ENCODE results near the gene RNF34. TPM values are rescaled to one million over a fixed set of nuclear protein-coding genes. Genes with fewer than 3 reads are reported as not detected.

Gene RNF34
- total RNA-seq, 1 experiment from 2014 or later, result 79.5 TPM

GRCh38 chr12:121453629-121454028, 53.7 kb downstream of the RNF34 start:
- Mint-ChIP-seq H3K4me1 (ENCODE audit: low read depth, unreplicated experiment) (no peaks in the 10 kb centered on the region), H3K27me3 (ENCODE audit: unreplicated experiment) (no peaks in the 10 kb centered on the region), H3K9me3 (ENCODE audit: low read depth, unreplicated experiment) (no peaks in the 10 kb centered on the region), H3K36me3 (ENCODE audit: insufficient read depth, unreplicated experiment) (no peaks in the 10 kb centered on the region), H3K27ac (ENCODE audit: unreplicated experiment) (no peak overlapping the region), H3K4me3 (ENCODE audit: low read depth, unreplicated experiment) (no peak overlapping the region)
- CTCF ChIA-PET, result interaction anchor here (0.6 kb wide), 1 partner anchor 988 kb away, joined by 3 read pairs; no protein-coding TSS in a partner anchor
- no peak for DNase-seq
- no peak for TF ChIP-seq CTCF (IDR thresholded peaks at IDR 0.05; ENCODE audit: unreplicated experiment)
- intact Hi-C loops (cut with micrococcal nuclease; ENCODE audit: unreplicated experiment), result no loop called here
- no TSS peak for BruUV-seq (replicated peaks)

- intact Hi-C loops (cut with micrococcal nuclease; ENCODE audit: unreplicated experiment), result no loop called here
- no peak for DNase-seq
- Mint-ChIP-seq H3K4me1 (ENCODE audit: low read depth, unreplicated experiment) (no peaks in the 10 kb centered on the region), H3K27ac (ENCODE audit: unreplicated experiment) (no peak overlapping the region), H3K36me3 (ENCODE audit: insufficient read depth, unreplicated experiment) (no peaks in the 10 kb centered on the region), H3K27me3 (ENCODE audit: unreplicated experiment) (no peaks in the 10 kb centered on the region), H3K4me3 (ENCODE audit: low read depth, unreplicated experiment) (no peak overlapping the region), H3K9me3 (ENCODE audit: low read depth, unreplicated experiment) (no peaks in the 10 kb centered on the region)
- BruUV-seq (replicated peaks), result no TSS peak
- CTCF ChIA-PET, result interaction anchor here (0.7 to 1.3 kb wide), 3 partner anchors 9 to 178 kb away, joined by 3 read pairs; no protein-coding TSS in a partner anchor
- TF ChIP-seq CTCF (IDR thresholded peaks at IDR 0.05; ENCODE audit: unreplicated experiment), result no peak
Measured at GRCh38 chr12:121454921-121455320, 55.0 kb downstream of the RNF34 start.

- CTCF ChIA-PET, result interaction anchor here (0.7 to 1.3 kb wide), 2 partner anchors 10 to 13 kb away, joined by 3 read pairs; no protein-coding TSS in a partner anchor
- H3K27ac Mint-ChIP-seq (ENCODE audit: unreplicated experiment), result no peak overlapping the region
- H3K27me3 Mint-ChIP-seq (ENCODE audit: unreplicated experiment), result no peaks in the 10 kb centered on the region
- H3K9me3 Mint-ChIP-seq (ENCODE audit: low read depth, unreplicated experiment), result no peaks in the 10 kb centered on the region
- intact Hi-C loops (cut with micrococcal nuclease; ENCODE audit: unreplicated experiment), result no loop called here
- no peaks in the 10 kb centered on the region for H3K4me1 Mint-ChIP-seq (ENCODE audit: low read depth, unreplicated experiment)
- H3K36me3 Mint-ChIP-seq (ENCODE audit: insufficient read depth, unreplicated experiment), result no peaks in the 10 kb centered on the region
- no peak for TF ChIP-seq CTCF (IDR thresholded peaks at IDR 0.05; ENCODE audit: unreplicated experiment)
- H3K4me3 Mint-ChIP-seq (ENCODE audit: low read depth, unreplicated experiment), result no peak overlapping the region
- no TSS peak for BruUV-seq (replicated peaks)
- no peak for DNase-seq
Measured at GRCh38 chr12:121455766-121456420, 56.0 kb downstream of the RNF34 start.

- Mint-ChIP-seq H3K4me3 (ENCODE audit: low read depth, unreplicated experiment) (no peak overlapping the region), H3K27me3 (ENCODE audit: unreplicated experiment) (no peaks in the 10 kb centered on the region), H3K9me3 (ENCODE audit: low read depth, unreplicated experiment) (no peaks in the 10 kb centered on the region), H3K36me3 (ENCODE audit: insufficient read depth, unreplicated experiment) (no peaks in the 10 kb centered on the region), H3K4me1 (ENCODE audit: low read depth, unreplicated experiment) (no peaks in the 10 kb centered on the region), H3K27ac (ENCODE audit: unreplicated experiment) (no peak overlapping the region)
- CTCF ChIA-PET, result interaction anchor here (0.5 to 0.9 kb wide), 2 partner anchors 13 to 147 kb away, joined by 3 to 6 read pairs; no protein-coding TSS in a partner anchor
- BruUV-seq (replicated peaks), result no TSS peak
- TF ChIP-seq CTCF (IDR thresholded peaks at IDR 0.05; ENCODE audit: unreplicated experiment), result no peak
- no peak for DNase-seq
- intact Hi-C loops (cut with micrococcal nuclease; ENCODE audit: unreplicated experiment), result no loop called here
Measured at GRCh38 chr12:121456551-121456950, 56.6 kb downstream of the RNF34 start.

Data from Calu3 (cell line).